DMS 273 (cell line): Measurements from ENCODE around the gene TPP1.

Experiments
- DNase-seq: peaks from one replicate; lab custom pipeline; 2025; ENCODE audit not compliant: unreplicated experiment; lab: John Stamatoyannopoulos, UW

Gene TPP1

DNA sequence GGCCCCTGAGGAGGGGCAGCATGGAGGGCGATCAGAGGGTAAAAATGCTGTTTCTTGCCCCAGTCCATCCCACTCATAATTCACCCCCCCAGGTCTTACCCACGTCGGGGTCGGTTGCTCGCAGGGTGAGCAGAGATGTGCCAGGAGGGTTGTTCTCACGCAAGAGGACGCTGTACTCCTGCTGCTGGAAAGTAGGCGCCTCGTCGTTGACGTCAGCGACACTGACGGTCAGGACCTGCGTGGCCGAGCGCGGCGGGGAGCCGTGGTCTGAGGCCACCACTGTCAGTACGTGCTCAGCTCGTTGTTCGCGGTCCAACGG lies 10.3 kb upstream of the TPP1 start:
- DNase-seq = no peak

DNA sequence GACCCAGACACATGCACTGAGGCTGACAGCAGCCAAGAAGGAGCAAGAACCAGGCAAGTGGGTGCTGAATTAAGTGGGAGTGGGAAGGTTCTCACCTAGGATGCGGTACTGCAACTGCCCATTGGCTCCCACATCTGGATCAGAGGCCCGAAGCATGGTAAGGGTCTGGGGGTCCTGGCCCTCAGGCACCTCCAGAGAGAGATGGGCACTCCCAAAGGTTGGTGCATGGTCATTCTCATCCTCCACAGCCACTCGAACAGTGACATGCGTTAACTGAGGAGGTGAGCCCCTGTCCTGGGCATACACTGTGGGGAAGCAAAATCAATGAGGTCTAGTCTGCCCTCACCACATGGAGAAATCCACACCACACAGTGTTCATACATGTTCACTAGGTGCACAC lies 9.3 kb upstream of the TPP1 start:
- DNase-seq = no peak

GRCh38 chr11:6627762-6628241 lies 8.6 kb upstream of the TPP1 start:
- no peak for DNase-seq

DNA sequence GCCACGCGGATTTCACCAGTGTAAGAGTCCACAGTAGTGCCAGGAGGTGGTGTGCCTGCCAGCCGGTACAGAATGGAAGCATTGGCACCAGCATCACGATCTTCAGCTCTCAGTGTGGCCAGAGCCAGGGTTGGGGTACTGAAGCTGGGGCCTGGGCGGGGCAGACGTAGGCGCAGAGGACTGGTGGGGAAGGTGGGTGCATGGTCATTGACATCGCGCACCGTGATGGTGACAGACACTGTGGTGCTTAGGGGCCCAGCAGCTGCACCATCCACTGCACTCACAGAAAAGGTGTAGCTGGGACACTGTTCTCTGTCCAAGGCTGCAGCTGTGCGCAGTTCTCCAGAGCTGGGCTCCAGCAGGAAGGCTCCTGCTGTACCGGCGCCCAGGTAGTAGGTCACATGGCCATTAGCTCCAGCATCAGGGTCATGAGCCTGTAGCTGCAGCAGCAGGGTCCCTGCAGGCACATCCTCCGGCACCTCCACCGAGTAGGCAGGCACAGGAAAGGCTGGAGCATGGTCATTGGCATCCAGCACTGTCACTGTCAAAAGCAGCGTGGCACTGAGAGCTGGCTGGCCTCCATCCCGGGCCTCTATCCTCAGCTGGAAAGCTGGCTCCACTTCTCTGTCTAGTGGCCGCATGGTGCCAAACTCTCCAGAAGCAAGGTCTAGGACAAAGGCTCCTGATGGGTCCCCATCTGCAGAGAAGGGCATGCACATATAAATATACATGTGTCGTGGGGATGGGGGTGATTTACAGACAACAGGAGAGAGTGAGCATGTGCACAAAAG lies 7.9 kb upstream of the TPP1 start:
- no peak for DNase-seq

- no peak for DNase-seq
Observed at GRCh38 chr11:6625832-6626420, 6.7 kb upstream of the TPP1 start.

DNA sequence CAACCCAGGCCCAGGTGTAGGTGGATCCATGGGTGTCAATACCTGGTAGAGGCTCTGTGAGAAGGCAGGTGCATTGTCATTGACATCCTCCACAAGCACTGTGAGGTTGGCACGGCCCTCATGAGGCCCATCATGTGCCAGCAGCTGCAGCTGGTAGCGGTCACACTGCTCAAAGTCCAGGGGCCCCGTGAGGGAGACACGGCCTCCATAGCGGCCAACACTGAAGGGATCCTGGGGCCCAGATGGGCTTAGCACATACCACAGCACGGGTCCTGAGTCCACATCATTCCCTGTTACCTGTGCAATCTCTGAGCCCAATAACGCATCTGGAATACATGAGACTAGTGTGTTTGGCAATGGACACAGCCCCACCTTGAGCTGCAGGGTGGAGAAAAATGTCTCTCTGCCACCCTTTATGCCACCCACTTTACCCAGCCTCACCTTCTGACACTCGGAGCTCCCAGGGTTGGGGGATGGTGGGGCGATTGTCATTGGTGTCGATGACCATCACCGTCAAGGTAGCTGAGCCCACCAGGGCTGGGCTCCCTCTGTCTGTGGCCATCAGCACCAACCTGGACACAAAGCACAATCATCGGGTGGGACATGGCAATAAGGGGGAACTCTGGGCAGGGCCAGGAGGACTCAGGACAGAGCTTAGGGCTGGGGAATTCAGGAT lies 6.1 kb upstream of the TPP1 start:
- DNase-seq = no peak

GRCh38 chr11:6623391-6624363 lies 4.5 kb upstream of the TPP1 start:
- DNase-seq = no peak

DNA sequence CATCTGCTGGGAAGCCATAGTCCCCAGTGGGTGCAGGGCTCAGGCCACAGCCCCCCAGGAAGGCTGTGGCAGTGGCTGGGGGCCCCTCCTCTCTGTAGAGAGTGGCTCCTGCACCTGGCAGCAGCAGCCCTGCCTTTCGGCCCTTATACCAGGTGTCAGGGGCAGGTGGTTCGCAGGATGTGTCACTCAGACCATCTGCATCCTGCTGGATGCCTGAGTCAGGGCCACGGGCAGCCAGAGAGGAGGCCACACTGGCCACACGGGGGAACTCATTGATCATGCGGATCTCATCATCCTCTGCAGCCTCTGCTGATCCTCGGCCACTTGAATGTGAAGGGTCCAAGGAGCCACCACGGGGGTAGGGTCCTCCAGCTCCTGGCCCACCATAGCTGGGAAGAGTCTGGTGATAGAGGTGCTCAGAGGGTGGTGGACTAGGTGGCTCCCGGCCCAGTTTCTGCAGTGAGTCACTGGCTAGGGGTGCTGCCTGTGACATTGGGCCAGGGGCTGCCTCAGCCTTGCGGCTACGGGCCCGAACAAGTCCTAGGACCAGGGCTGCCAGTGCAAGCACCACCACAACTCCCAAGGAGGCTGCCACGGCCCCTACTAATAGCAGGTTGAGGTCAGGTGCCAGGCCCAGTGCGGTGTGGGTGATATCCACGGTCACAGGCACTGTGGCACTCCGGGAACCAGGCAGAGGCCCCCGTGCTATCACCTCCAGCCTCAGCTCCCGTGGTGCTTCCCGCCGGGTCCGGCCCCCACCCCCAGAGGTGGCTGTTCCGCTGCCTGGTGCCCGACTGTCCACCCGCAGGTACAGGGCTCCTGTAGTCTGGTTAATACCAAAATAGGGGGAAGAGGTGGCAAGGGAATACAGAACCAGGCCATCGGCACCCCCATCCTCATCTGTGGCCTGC lies 3.3 kb upstream of the TPP1 start:
- DNase-seq = no peak

GRCh38 chr11:6621711-6622211 lies 2.5 kb upstream of the TPP1 start:
- DNase-seq = no peak

- DNase-seq = no peak
Observed at GRCh38 chr11:6620636-6621035, 1.4 kb upstream of the TPP1 start.

DNA sequence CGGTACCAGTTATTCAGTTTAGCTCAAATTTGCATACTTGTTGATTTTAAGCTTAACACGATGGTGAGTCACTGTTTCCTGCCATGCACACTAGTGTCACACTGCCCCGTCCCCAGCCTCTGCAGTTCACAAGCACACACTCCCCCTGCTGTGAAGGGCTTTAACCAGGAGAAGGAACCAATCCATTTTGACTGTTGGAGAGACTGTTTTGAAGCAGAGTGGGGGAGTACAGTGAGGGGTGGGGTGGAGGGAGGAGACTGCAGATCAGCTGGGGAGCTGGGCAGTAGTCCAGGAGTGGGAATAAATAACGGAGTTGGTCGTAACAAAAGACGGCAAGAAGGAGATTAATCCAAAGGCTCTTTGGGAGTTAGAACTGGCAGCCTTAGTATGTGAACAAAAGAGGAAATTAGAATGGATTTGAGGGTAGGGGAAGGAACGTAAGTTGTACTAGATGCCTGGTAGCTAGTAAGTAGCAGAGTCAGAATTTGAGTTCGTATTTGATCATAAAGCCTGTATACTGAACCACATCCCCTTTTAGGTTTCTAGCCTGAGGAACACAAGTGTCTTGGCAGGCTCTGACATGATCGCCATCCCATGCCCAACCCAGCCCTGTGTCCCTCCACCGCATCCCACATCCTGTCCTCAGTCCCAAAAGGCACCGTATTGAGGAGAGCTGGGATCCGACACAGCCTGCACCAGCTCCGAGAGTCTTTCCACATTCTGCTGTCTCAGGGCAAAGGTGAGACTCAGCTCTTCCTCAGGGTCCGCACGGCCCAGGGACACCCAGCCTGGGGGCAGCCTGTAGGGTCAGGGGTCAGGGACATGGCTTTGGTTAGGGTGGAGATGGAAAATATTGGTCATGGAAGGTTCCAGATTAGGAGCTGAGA lies 862 bp downstream of the TPP1 start:
- peak; percentile 10 for DNase-seq

DNA sequence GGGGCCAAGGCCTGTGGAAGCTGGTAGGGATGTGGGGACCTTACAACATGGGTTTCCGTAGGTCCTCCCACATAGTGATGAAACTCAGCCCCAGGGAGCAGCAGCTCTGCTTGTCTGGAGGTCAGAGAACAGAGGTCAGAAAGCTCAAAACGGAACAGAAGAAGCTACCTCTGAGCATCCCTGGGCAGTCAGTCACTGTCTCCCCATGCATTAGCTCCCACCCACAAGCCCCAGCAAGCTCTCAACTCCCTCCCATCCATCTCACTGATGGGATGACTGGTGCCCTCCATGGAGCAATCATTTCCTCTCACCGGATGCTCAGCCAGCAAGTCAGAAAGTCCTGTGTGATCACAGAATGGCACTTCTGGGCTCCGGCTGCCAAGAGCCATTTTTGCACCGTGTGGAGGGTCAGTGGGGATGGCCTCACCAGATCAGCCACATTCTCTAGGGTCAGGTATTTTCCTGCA lies 1.9 kb downstream of the TPP1 start:
- no peak for DNase-seq

- DNase-seq = no peak
Observed at GRCh38 chr11:6616596-6617250, 2.5 kb downstream of the TPP1 start.

GRCh38 chr11:6615882-6616585 lies 3.2 kb downstream of the TPP1 start:
- no peak for DNase-seq

DNA sequence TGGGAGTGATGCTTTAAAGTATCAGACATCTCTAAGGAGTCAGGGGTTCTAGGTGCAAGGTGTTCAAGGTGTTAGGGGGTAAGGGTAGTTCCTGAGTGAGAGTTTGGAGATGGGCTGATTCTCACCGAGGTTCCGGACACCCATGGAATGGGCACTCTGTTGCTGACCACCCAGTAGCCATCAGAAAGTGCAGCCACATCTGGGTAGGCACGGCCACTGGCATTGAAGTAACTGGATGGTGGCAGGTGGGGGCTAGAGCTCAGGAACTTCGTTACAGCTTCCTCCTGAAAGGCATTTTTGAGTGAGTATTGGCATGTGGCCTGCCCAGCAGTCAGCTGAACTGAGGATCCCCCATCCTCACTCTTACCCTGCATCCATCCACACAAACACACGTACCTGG lies 4.2 kb downstream of the TPP1 start:
- no peak for DNase-seq

- no peak for DNase-seq
Observed at GRCh38 chr11:6614446-6614845, 4.8 kb downstream of the TPP1 start.

- no peak for DNase-seq
Observed at GRCh38 chr11:6613496-6613895, 5.7 kb downstream of the TPP1 start.
